Adrenal gland (tissue), 12 donors: ENCODE results near the gene CYP21A2. TPM values are rescaled to one million over a fixed set of nuclear protein-coding genes. Genes with fewer than 3 reads are reported as not detected.

ENCODE experiments used
- DNase-seq, 7 donors: peaks; one replicate each; pipeline ENCODE4 v3.0.0-alpha.2; 2019 to 2020
- H3K27ac ChIP-seq, 5 donors: fragments of 200-600 bp; sonication (generic) in 4 of 5; 1 replicate in 3 of 5; 2 replicates in 2 of 5; pipeline versions ENCODE4 v1.5.1 to v1.8.0; 2016 to 2020; ENCODE audit warnings: mild to moderate bottlenecking in 1 of 5
- H3K27me3 ChIP-seq: fragments of 200-600 bp; 2 replicates; pipeline ENCODE4 v1.8.0; 2021
- H3K36me3 ChIP-seq, 2 donors: fragments of 200-600 bp; replicated peaks in 1 of 2; 1 replicate in 1 of 2; 2 replicates in 1 of 2; pipeline versions ENCODE4 v1.5.1 to v1.8.0; 2018 to 2022
- H3K4me1 ChIP-seq, 2 donors: fragments of 200-600 bp; replicated peaks in 1 of 2; 1 replicate in 1 of 2; 2 replicates in 1 of 2; pipeline versions ENCODE4 v1.5.1 to v1.8.0; 2018 to 2021
- H3K4me3 ChIP-seq, 4 donors: fragments of 200-600 bp; sonication (generic) in 3 of 4; one replicate each; pipeline ENCODE4 v1.5.1; 2016 to 2018
- H3K9me3 ChIP-seq, 3 donors: fragments of 200-600 bp; sonication (generic) in 1 of 3; replicated peaks in 1 of 3; 1 replicate in 2 of 3; 2 replicates in 1 of 3; pipeline versions ENCODE4 v1.5.1 to v1.8.0; 2016 to 2021
- POLR2A ChIP-seq, 2 donors: fragments of 450-650 bp; IDR thresholded peaks; one replicate each; pipeline ENCODE4 v1.6.1; 2017; ENCODE audit warnings: antibody characterized with exemption in 2 of 2, mild to moderate bottlenecking in 2 of 2, moderate library complexity in 1 of 2
- WGBS, 4 donors: extraction: QIAGEN DNeasy Blood & Tissue Kit in 2 of 4; methylation state at CpG; one replicate each; pipeline versions ENCODE4 v1.1.5 to v1.1.7; 2013 to 2017; 5-methylcytosine and 5-hydroxymethylcytosine counted together
- intact Hi-C, 2 donors: fragments of 100-400 bp; cut with DNase I; formaldehyde crosslinking; loops; one replicate each; pipeline versions ENCODE4 v1.14.1 to v1.15.0; 2022 to 2023
- polyA plus RNA-seq, 3 donors: library from polyadenylated mRNA; stranded (reverse); fragments of 200-250 nt in 2 of 3; fragments of 350-450 nt in 1 of 3; fragmentation: Illumina TruSeq in 1 of 3; extraction: RNeasy Lipid Tissue Mini Kit (QIAGEN cat#74804) in 1 of 3; gene quantifications; one replicate each; pipeline ENCODE4 v1.2.3, GENCODE V29; 2013 to 2014
- small RNA-seq, 2 donors: library from RNA; depleted of rRNA; stranded (forward); fragments of <200 nt; gene quantifications; one replicate each; pipeline ENCODE3, GENCODE V24; 2016
- total RNA-seq, 9 donors: library from RNA; depleted of rRNA in 4 of 9; stranded (reverse); fragments of >200 nt in 4 of 9; fragments of 120-200 nt in 1 of 9; fragmentation: NEBNext Ultra II Directional in 1 of 9; extraction: Animal tissue kit (Norgen Biotek cat#: 25700) in 1 of 9; gene quantifications; one replicate each; pipeline versions ENCODE4 v1.1.0 to v1.2.4, GENCODE V29; 2013 to 2023
- TF ChIP-seq, protein P1 (sequence below), 6 experiments: fragments of 450-650 bp in 4 of 6; fragments of 200-600 bp in 2 of 6; sonication (generic) in 1 of 6; IDR thresholded peaks; 1 replicate in 5 of 6; 2 replicates in 1 of 6; pipeline versions ENCODE4 v1.5.1 to v1.8.0; 2016 to 2021; ENCODE audit warnings: antibody characterized with exemption in 6 of 6, mild to moderate bottlenecking in 2 of 6, moderate library complexity in 1 of 6
- donor health status: healthy with polysubstance abuse.
- donor health status: Bipolar disorder and iron deficiency.
- donor health status: DM: yes; HTN: yes; CAD: no.
- donor health status: DM: no; HTN: no; CAD: no.
- donor health status: DM: no; HTN: no; CAD: no.
- donor health status: DM: yes; HTN: yes; CAD: no.

CYP21A2 gene
- total and polyA plus RNA-seq, 12 donors = 528 to 6,352 (median 2,473) TPM

DNA sequence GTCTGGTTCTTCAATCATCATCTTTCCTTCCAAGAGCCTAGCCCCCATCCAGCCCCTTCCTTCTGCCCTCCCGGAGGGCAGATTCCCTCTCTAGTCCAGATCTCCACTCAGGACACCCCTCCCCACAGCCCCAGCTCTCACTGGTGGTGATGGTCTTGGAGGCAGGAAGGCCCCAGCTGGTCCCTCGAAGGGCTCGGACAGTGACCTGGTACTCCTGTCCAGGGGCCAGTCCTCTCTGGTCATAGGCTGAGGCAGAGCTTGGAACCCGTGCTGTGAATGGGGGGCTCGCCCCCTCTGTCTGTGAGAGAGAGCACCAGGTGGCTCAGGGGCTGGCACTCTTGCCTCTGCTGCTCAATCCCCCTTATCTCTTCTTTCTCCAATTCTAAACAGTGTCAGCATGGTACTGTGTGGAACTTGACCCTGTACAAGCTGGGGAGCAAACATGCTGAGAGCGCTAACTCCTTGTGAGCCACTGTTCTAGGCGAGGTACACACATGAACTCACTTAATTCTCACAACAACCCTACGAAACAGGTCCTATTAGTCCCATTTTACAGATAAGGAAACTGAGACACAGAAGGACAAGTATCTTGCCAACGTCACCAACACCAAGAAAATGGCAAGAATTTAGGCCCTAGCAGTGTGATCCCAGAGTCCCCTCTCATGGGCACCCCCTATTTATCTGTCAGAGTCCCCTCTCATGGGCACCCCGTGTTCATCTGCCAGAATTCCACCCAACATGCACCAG lies 51.0 kb downstream of the CYP21A2 start:
- H3K27ac ChIP-seq = peak overlapping the region in 1 of 5 donors; percentile 80
- intact Hi-C loops = no loop called here
- no peak overlapping the region for H3K4me3 ChIP-seq
- no peaks in the 10 kb centered on the region for H3K36me3 ChIP-seq
- no peak for TF ChIP-seq POLR2A (IDR thresholded peaks at IDR 0.05)
- TF ChIP-seq, protein P1, sequence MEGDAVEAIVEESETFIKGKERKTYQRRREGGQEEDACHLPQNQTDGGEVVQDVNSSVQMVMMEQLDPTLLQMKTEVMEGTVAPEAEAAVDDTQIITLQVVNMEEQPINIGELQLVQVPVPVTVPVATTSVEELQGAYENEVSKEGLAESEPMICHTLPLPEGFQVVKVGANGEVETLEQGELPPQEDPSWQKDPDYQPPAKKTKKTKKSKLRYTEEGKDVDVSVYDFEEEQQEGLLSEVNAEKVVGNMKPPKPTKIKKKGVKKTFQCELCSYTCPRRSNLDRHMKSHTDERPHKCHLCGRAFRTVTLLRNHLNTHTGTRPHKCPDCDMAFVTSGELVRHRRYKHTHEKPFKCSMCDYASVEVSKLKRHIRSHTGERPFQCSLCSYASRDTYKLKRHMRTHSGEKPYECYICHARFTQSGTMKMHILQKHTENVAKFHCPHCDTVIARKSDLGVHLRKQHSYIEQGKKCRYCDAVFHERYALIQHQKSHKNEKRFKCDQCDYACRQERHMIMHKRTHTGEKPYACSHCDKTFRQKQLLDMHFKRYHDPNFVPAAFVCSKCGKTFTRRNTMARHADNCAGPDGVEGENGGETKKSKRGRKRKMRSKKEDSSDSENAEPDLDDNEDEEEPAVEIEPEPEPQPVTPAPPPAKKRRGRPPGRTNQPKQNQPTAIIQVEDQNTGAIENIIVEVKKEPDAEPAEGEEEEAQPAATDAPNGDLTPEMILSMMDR (IDR thresholded peaks at IDR 0.05) = no peak
- 89 to 93% (median 91%) methylated on average over 8 to 10 of the region's 10 CpGs for WGBS, 4 donors
- H3K27me3 ChIP-seq = no peaks in the 10 kb centered on the region
- DNase-seq = no peak
- peaks cover 15 to 30% of the 10 kb centered on the region in 2 donors for H3K4me1 ChIP-seq
- no peaks in the 10 kb centered on the region for H3K9me3 ChIP-seq

Small RNA genes lying within 50 kb of the gene (small RNA-seq; reads per million reads assigned to genes)
- gene RNA5SP206 = 0 reads per million in 2 donors

Other genes with a start within 250 kb of the CYP21A2 start
- gene VARS1, start 242.7 kb upstream of the CYP21A2 start, total RNA-seq = 10 to 100 TPM; 15.0 to 90.8 (median 54.9) TPM
- gene VARS1, start 242.7 kb upstream of the CYP21A2 start, polyA plus RNA-seq = 10 to 100 TPM; 58.6 to 74.6 (median 59.2) TPM
- 10 to 100 TPM; 29.2 to 61.3 (median 43.5) TPM for gene LSM2, start 231.4 kb upstream of the CYP21A2 start, total RNA-seq
- gene LSM2, start 231.4 kb upstream of the CYP21A2 start, polyA plus RNA-seq = 10 to 100 TPM; 28.0 to 55.2 (median 42.8) TPM
- 1 to 10 TPM in 8 of 9 donors, under 1 TPM in 1; 0.79 to 4.3 (median 1.9) TPM for gene HSPA1L, start 223.1 kb upstream of the CYP21A2 start, total RNA-seq
- gene HSPA1L, start 223.1 kb upstream of the CYP21A2 start, polyA plus RNA-seq = 1 to 10 TPM; 1.0 to 5.3 (median 1.1) TPM
- gene HSPA1A, start 222.9 kb upstream of the CYP21A2 start, total RNA-seq = 100 to 1,000 TPM; 102 to 261 (median 211) TPM
- gene HSPA1A, start 222.9 kb upstream of the CYP21A2 start, polyA plus RNA-seq = 10 to 100 TPM; 48.5 to 89.4 (median 84.3) TPM
- 100 to 1,000 TPM; 156 to 424 (median 265) TPM for gene HSPA1B, start 210.7 kb upstream of the CYP21A2 start, total RNA-seq
- gene HSPA1B, start 210.7 kb upstream of the CYP21A2 start, polyA plus RNA-seq = 100 to 1,000 TPM in 1 of 3 donors, 10 to 100 TPM in 2; 29.0 to 102 (median 38.6) TPM
- gene NEU1, start 175.6 kb upstream of the CYP21A2 start, total RNA-seq = 100 to 1,000 TPM; 101 to 178 (median 118) TPM
- 10 to 100 TPM; 57.8 to 94.7 (median 85.9) TPM for gene NEU1, start 175.6 kb upstream of the CYP21A2 start, polyA plus RNA-seq
- 10 to 100 TPM in 7 of 9 donors, 1 to 10 TPM in 2; 1.2 to 30.1 (median 16.4) TPM for gene SLC44A4, start 159.4 kb upstream of the CYP21A2 start, total RNA-seq
- gene SLC44A4, start 159.4 kb upstream of the CYP21A2 start, polyA plus RNA-seq = 1 to 10 TPM; 4.7 to 7.7 (median 5.1) TPM
- gene EHMT2, start 140.7 kb upstream of the CYP21A2 start, total RNA-seq = 10 to 100 TPM; 22.5 to 67.6 (median 43.1) TPM
- gene EHMT2, start 140.7 kb upstream of the CYP21A2 start, polyA plus RNA-seq = 100 to 1,000 TPM in 1 of 3 donors, 10 to 100 TPM in 2; 16.8 to 107 (median 59.4) TPM
- 10 to 100 TPM in 1 of 9 donors, 1 to 10 TPM in 6, under 1 TPM in 2; 0.69 to 14.5 (median 3.3) TPM for gene ZBTB12, start 136.3 kb upstream of the CYP21A2 start, total RNA-seq
- gene ZBTB12, start 136.3 kb upstream of the CYP21A2 start, polyA plus RNA-seq = 1 to 10 TPM; 1.7 to 4.8 (median 2.6) TPM
- gene C2, start 110.7 kb upstream of the CYP21A2 start, total RNA-seq = 100 to 1,000 TPM in 1 of 9 donors, 10 to 100 TPM in 7, 1 to 10 TPM in 1; 4.6 to 107 (median 38.8) TPM
- 10 to 100 TPM; 13.3 to 25.0 (median 19.0) TPM for gene C2, start 110.7 kb upstream of the CYP21A2 start, polyA plus RNA-seq
- gene CFB, start 92.3 kb upstream of the CYP21A2 start, total RNA-seq = 100 to 1,000 TPM in 2 of 9 donors, 10 to 100 TPM in 6, under 1 TPM in 1; 0.78 to 166 (median 23.2) TPM
- gene CFB, start 92.3 kb upstream of the CYP21A2 start, polyA plus RNA-seq = 10 to 100 TPM; 10.2 to 76.4 (median 60.6) TPM
- gene NELFE, start 79.4 kb upstream of the CYP21A2 start, total RNA-seq = 100 to 1,000 TPM in 3 of 9 donors, 10 to 100 TPM in 6; 64.4 to 107 (median 94.5) TPM
- 100 to 1,000 TPM in 2 of 3 donors, 10 to 100 TPM in 1; 89.9 to 117 (median 106) TPM for gene NELFE, start 79.4 kb upstream of the CYP21A2 start, polyA plus RNA-seq
- gene SKIC2, start 79.2 kb upstream of the CYP21A2 start, total RNA-seq = 100 to 1,000 TPM in 4 of 9 donors, 10 to 100 TPM in 5; 29.9 to 231 (median 80.4) TPM
- 100 to 1,000 TPM in 2 of 3 donors, 10 to 100 TPM in 1; 38.8 to 330 (median 243) TPM for gene SKIC2, start 79.2 kb upstream of the CYP21A2 start, polyA plus RNA-seq
- 10 to 100 TPM; 19.9 to 57.1 (median 44.6) TPM for gene DXO, start 66.3 kb upstream of the CYP21A2 start, total RNA-seq
- gene DXO, start 66.3 kb upstream of the CYP21A2 start, polyA plus RNA-seq = 100 to 1,000 TPM in 1 of 3 donors, 10 to 100 TPM in 2; 38.7 to 102 (median 83.7) TPM
- gene C4A, start 56.4 kb upstream of the CYP21A2 start, total RNA-seq = 1,000 to 10,000 TPM in 6 of 9 donors, 100 to 1,000 TPM in 3; 547 to 2,285 (median 1,171) TPM
- gene C4A, start 56.4 kb upstream of the CYP21A2 start, polyA plus RNA-seq = 1,000 to 10,000 TPM in 1 of 3 donors, 100 to 1,000 TPM in 2; 212 to 1,408 (median 665) TPM
- 1,000 to 10,000 TPM in 7 of 9 donors, 100 to 1,000 TPM in 2; 948 to 5,092 (median 1,365) TPM for gene C4B, start 23.6 kb upstream of the CYP21A2 start, total RNA-seq
- gene C4B, start 23.6 kb upstream of the CYP21A2 start, polyA plus RNA-seq = 1,000 to 10,000 TPM in 1 of 3 donors, 100 to 1,000 TPM in 2; 236 to 1,852 (median 796) TPM
- gene TNXB, start 70.9 kb downstream of the CYP21A2 start, total RNA-seq = 100 to 1,000 TPM; 105 to 403 (median 213) TPM
- 100 to 1,000 TPM in 2 of 3 donors, 10 to 100 TPM in 1; 19.6 to 506 (median 248) TPM for gene TNXB, start 70.9 kb downstream of the CYP21A2 start, polyA plus RNA-seq
- gene ATF6B, start 89.8 kb downstream of the CYP21A2 start, total RNA-seq = 100 to 1,000 TPM in 2 of 9 donors, 10 to 100 TPM in 7; 17.7 to 109 (median 35.7) TPM
- gene ATF6B, start 89.8 kb downstream of the CYP21A2 start, polyA plus RNA-seq = 100 to 1,000 TPM in 1 of 3 donors, 10 to 100 TPM in 2; 42.3 to 136 (median 67.3) TPM
- gene FKBPL, start 91.9 kb downstream of the CYP21A2 start, total RNA-seq = 1 to 10 TPM; 1.6 to 8.9 (median 5.9) TPM
- 1 to 10 TPM; 4.9 to 6.1 (median 6.0) TPM for gene FKBPL, start 91.9 kb downstream of the CYP21A2 start, polyA plus RNA-seq
- 1 to 10 TPM in 6 of 9 donors, under 1 TPM in 2, not detected in 1; 0.22 to 4.8 (median 2.0) TPM for gene PRRT1, start 113.5 kb downstream of the CYP21A2 start, total RNA-seq
- gene PRRT1, start 113.5 kb downstream of the CYP21A2 start, polyA plus RNA-seq = 10 to 100 TPM in 2 of 3 donors, 1 to 10 TPM in 1; 1.6 to 26.0 (median 14.7) TPM
- 10 to 100 TPM; 10.4 to 33.6 (median 30.1) TPM for gene PPT2, start 115.7 kb downstream of the CYP21A2 start, total RNA-seq
- gene PPT2, start 115.7 kb downstream of the CYP21A2 start, polyA plus RNA-seq = 10 to 100 TPM; 15.8 to 19.9 (median 16.5) TPM
- gene EGFL8, start 126.2 kb downstream of the CYP21A2 start, total RNA-seq = 10 to 100 TPM in 3 of 9 donors, 1 to 10 TPM in 6; 1.3 to 22.1 (median 8.7) TPM
- 100 to 1,000 TPM in 1 of 3 donors, 10 to 100 TPM in 1, 1 to 10 TPM in 1; 4.6 to 103 (median 54.4) TPM for gene EGFL8, start 126.2 kb downstream of the CYP21A2 start, polyA plus RNA-seq
- gene AGPAT1, start 137.7 kb downstream of the CYP21A2 start, total RNA-seq = 10 to 100 TPM; 51.9 to 91.9 (median 66.9) TPM
- gene AGPAT1, start 137.7 kb downstream of the CYP21A2 start, polyA plus RNA-seq = 10 to 100 TPM; 63.5 to 75.8 (median 70.1) TPM
- gene RNF5, start 140.0 kb downstream of the CYP21A2 start, total RNA-seq = 100 to 1,000 TPM in 7 of 9 donors, 10 to 100 TPM in 2; 90.6 to 146 (median 115) TPM
- gene RNF5, start 140.0 kb downstream of the CYP21A2 start, polyA plus RNA-seq = 100 to 1,000 TPM in 1 of 3 donors, 10 to 100 TPM in 2; 47.2 to 120 (median 93.2) TPM
- gene AGER, start 145.8 kb downstream of the CYP21A2 start, total RNA-seq = 1 to 10 TPM in 8 of 9 donors, not detected in 1; 1.4 to 9.7 (median 3.1) TPM
- gene AGER, start 145.8 kb downstream of the CYP21A2 start, polyA plus RNA-seq = 10 to 100 TPM in 2 of 3 donors, 1 to 10 TPM in 1; 1.7 to 63.9 (median 18.1) TPM
- gene PBX2, start 151.8 kb downstream of the CYP21A2 start, total RNA-seq = 100 to 1,000 TPM in 1 of 9 donors, 10 to 100 TPM in 8; 34.4 to 109 (median 53.3) TPM
- 100 to 1,000 TPM in 1 of 3 donors, 10 to 100 TPM in 2; 46.6 to 211 (median 85.1) TPM for gene PBX2, start 151.8 kb downstream of the CYP21A2 start, polyA plus RNA-seq
- gene GPSM3, start 154.2 kb downstream of the CYP21A2 start, total RNA-seq = 10 to 100 TPM in 8 of 9 donors, 1 to 10 TPM in 1; 3.8 to 40.3 (median 17.6) TPM
- 10 to 100 TPM in 2 of 3 donors, 1 to 10 TPM in 1; 4.8 to 32.2 (median 15.9) TPM for gene GPSM3, start 154.2 kb downstream of the CYP21A2 start, polyA plus RNA-seq
- gene NOTCH4, start 185.7 kb downstream of the CYP21A2 start, total RNA-seq = 10 to 100 TPM in 8 of 9 donors, 1 to 10 TPM in 1; 7.1 to 34.4 (median 17.6) TPM
- 100 to 1,000 TPM in 1 of 3 donors, 10 to 100 TPM in 1, 1 to 10 TPM in 1; 9.1 to 136 (median 54.2) TPM for gene NOTCH4, start 185.7 kb downstream of the CYP21A2 start, polyA plus RNA-seq